GM18861 (cell line): ENCODE data around the gene PLCB1.
"Not testable (repeated sequence)": the region's sequence is repeated elsewhere in the genome, so short reads cannot be mapped to it uniquely, and the experiment has no call there.

ENCODE experiments used
- ATAC-seq: cut with Tn5 transposase; IDR thresholded peaks from one replicate; pipeline ENCODE4 v1.9.1; 2021; ENCODE audit not compliant: unreplicated experiment

The PLCB1 gene

DNA sequence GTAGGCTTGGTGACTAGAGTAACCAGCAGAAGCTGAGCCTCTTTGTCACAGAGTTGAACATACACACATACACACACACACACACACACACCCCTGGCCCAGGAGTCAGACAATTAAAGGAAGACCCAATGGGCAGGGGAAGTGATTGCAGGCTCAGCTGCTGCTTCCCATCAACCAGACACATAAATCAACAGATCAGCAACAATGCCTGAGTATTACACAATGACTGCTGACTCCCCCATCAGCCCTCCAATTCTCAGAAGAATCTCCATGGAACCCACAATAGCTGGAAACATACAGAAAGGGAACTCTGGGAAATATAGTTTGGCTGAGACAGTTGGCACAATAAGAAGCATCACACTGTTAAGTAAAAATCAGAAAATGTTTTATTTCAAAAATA, 666.4 kb downstream of the PLCB1 start:
- no peak for ATAC-seq

DNA sequence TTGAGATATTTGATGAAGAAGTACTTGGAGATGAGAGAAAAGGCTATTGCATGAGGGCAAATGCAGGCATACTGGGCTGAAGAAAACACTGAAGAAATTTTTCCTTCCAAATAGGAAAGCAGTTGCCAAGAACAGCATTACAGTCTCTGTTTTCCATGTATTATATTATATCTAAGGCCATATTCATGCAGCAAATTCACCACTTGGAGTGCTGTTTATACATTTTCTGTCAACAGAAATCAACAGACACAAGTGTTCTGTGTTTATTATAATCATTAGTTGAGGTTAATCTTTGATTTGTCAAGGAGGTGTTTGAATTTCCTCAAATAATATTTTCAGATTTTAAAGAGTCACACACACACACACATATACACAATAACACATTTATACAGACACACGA, 668.0 kb downstream of the PLCB1 start:
- ATAC-seq, result no peak

DNA sequence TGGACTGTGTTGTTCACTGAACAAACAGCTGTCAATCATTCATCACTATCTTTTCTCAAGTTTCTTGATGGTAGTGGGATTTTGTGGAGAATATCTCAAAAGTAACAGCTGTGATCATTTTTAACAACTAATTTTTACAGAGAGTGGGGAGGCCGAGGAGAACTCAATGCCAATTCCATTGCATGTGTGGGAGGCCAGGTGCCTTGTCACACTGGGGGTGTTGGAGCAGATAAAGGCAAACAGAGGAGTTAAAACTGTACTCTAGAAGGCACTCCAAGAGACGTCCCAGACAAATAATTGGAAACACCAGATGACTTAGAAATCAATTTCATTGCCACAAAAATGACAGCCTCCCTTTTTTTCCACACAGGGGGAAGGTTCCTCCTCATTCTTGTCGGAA, 669.6 kb downstream of the PLCB1 start:
- ATAC-seq, result no peak

DNA sequence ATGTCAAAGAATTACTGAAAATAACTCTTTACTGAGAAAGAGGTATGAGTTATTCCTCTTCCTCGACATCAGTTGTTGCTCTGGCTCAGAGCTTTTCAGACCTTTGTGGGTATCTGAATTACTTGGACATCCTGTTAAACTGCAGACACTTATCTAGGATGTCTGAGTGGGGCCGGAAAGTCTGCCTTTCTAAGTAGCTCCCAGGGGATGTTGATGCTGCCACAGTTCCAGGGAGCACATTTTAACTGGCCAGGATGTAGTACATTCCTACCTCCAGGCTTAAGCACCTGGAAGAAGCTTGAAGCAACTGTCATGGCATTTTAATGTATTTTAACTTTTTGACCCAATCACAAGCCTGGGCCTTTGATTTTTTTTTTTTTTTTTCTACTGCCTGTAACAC, 671.0 kb downstream of the PLCB1 start:
- ATAC-seq, result no peak

DNA sequence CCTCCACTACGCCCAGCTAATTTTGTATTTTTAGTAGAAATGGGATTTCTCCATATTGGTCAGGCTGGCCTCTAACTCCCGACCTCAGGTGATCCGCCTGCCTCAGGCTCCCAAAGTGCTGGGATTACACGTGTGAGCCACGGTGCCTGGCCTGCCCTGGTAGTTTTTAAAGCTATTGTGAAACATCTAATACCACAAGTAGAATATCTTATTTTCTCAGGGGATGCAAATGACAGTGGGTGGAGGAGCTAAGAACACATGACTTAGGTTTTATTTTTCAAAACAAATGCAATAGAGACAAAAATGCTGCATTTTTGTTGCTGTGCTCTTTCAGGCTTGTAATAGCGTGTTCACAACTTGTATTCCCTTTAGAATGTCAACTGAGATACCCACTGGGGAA, 671.9 kb downstream of the PLCB1 start:
- ATAC-seq, result no peak

DNA sequence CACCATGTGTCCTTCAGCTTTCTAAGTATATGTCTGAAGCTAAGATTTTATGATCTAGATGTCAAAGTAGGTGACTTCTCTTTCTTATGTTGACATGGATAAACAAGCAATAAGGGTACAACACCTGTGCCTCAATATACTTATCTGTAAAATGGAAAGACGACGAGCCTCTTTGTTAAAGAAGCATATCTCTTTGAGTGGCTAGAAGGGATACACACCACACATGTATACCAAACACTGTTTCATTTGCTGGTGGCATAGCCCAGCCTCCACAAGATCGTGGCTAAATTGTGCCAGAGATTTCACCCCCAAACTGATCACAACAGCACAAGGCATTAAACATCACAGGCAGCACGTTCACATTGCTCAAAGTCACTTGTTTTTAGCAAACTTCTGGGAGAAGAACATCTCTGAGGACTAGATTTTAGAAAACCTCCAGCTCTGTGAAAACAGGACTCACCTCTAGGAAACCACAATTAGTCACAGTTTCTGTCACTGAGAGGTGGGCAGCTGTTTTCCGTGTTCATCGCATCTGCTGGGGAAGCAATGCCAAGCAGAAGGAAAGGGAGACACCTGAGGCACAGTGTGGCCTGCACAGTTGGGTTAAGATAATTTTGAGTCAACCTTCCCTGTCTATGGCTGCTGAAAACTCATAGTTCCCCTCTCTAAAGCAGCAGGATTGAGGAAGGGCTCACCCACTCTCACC, 673.8 kb downstream of the PLCB1 start:
- no peak for ATAC-seq

DNA sequence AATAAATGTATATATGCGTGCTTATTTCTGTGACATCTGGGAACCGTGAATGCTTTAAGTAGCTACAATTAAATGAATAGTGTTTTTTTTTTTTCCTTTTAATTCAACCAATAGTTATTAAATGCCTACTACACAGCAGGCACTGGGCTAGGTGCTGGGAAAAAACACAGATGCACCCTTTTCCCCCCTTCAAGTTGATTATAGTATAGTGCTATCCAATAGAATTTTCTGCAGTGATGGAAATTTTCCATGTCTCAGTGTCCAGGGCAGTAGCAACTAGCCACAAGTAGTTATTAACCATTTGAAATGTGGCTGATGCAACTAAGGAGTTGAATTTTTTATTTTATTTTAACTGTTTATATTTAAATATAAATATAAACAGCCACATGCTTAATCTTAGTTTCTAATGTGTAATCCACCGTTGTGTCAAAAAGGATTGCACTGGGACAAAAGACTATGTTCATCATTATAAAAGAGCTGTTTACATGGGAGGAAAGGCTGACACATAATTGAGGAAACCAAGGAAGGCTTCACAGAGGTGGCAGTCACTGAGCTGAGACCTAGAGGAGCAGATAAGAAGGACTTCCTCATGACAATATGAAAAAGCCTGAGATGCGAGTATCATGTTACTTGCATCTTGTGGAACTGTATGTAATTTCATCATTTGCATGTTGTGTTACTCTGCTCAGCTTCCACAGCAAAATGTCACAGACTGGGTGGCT, 675.6 kb downstream of the PLCB1 start:
- ATAC-seq, result no peak

DNA sequence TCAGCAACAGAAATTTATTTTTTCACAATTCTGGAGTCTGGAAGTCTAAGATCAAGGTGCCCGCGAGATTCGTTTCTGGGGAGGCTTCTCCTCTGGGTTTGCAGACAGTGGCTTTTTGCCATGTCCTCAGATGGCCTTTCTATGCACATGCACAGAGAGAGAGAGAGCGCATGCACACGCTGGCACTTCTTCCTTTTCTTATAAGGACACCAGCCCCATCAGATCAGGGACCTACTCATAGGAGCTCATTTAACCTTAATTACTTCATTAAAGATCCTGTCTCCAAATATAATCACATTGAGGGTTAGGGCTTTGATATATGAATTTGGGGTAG, 676.1 kb downstream of the PLCB1 start:
- no peak for ATAC-seq

DNA sequence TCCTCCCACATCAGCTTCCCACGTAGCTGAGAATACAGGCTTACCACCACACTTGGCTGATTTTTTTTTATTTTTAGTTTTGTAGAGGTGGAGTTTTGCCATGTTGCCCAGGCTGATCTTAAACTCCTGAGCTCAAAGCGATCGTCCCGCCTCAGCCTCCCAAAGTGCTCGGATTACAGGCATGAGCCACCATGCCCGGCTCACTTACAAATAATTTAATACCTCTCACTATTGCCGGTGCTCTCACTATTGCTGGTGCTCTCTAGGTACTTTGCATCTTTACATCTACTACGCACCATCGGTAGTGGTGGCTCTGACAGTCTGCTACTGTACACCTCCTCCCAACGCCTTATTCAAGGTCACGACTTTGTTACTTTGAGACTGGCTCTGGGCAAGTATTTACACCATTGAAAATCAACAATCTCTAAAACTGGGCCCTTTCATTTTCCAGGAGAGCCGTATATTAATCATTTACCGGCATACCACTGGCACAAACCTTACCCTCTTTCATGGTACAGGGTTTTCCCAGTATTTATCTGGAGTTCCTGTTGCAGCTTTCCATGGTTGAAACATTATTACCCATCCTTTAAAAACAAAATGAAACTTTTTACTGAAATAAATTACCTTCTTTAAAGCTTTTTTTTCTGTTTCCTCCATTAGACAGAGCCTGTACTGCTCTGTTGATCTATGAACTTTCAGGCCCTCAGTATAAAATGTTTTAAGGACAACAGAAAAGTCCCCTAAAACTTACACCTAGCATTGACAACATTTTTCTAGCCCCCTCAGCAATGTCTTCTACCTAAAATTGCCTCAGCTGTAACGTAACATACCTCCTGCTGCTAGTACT, 677.3 kb downstream of the PLCB1 start:
- ATAC-seq, result no peak

DNA sequence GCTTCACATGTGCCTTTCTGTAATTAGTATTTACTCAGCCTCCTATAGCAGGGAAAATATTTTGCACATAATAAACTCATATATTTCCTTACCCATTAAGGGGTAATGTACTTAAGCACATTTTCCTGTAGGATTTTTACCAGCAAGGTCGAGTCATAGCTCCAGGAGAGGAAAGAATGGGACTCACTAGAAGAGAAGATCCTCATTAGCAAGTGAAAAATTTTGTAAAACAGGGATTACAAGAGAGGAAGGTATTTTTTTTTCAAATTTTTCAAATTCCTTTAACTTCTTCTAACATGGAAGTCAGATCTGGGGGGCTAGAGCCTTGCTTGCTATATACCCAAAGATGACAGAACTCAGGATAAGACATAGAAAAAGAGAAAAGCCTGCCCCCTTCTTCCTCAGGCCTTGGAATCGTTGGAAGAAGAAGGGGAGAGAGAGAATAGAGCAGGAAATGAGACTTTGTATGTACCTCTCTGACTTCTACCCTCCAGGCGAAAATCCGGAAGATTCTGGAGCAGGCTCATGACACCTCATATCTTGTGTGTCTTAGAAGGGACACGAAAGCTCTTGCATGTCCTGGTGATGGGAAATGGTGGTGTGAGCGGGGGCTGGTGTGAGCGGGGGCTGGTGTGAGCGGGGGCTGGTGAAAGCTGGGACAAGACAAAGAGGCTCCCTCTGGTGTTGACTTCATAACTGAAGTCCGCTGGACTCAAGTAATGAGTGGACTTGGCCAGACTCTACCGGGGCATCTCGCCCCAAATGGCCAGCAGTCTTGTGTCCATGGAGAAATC, 679.9 kb downstream of the PLCB1 start:
- no peak for ATAC-seq

DNA sequence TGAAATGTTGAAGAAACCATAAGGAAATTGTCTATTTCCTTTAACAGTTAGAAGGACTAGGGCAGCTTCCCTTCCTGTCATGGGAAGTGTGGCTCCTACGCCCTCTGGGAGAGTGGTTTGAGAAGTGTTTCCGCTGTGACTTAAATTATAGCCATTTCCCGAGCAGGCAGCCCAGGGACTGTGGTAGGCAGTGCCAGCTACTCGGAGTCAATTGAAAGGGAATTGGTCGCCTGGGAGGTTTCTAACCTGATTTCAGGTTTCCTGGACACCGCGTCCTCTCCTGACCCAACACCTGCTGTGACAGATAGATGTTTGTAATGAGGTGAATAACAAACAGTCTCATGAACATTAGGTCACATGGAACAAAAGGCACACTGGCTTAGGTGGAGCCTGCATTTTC, 680.8 kb downstream of the PLCB1 start:
- no peak for ATAC-seq

DNA sequence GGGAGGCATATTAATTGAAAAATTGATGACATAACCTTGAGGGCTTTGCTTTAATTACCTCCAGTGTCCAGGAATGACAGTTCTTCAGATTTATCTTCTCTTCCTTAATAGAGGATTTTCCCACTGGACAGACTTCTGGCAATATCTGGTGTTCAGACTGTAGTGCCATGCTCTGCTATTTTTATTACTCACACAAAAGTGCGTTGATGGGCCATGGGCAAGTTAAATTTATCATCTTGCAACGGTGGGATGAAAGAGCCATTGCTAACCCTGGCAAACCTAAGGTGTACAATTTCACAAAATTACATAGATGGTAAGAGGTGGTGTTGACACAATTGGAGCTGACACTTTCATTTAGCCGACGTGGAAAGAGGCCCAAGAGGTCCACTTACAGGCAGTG, 683.1 kb downstream of the PLCB1 start:
- no peak for ATAC-seq

DNA sequence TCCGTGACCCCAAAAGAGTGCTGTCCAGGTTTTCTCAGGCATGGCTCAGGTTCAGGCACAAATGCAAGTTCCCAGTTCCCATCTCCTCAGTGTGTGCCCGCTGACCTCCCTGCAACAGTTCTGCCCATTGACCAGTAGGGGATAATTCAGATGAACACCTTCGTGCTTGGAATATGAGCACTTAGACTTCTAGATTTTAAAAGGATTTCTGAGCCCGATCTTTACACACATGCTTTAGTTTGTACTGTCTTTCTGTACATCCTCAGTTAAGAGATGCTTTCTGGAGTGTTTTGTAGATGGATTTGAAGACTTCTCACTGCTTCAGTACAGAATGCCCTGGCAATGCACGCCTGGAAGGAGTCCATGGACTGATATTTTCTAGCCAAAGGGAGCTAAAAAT, 697.2 kb downstream of the PLCB1 start:
- ATAC-seq, result no peak

DNA sequence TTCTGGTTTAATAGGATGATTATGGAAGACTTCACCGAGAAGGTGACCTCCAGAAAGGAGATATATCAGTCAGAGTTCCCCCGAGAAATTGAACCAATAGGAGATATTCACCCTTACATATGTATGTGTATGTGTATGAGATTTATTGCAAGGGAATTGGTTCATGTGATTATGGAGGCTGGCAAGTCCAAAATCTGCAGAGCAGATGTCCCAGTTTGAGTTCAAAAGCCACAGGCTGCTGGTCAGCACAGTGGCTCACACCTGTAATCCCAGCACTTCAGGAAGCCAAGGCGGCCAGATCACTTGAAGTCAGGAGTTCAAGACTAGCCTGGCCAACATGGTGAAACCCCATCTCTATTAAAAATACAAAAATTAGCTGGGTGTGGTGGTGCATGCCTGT, 702.2 kb downstream of the PLCB1 start:
- ATAC-seq, result not testable (repeated sequence)

DNA sequence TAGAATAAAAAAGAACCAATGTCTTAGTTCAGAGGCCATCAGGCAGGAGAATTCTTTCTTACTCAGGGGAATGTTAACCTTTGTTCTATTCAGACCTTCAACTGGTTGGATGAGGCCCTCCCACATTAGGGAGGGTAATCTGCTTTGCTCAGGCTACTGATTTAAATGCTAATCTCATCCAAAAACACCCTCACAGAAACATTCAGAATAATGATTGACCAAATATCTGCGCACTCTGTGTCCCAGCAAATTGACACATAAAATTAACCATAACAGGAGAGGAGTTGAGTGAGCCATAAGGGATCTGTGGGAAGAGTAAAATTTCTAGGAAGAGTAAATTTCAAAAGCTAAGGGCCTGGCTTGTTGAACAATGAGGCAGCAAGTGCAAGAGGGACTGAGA, 702.8 kb downstream of the PLCB1 start:
- ATAC-seq, result no peak

DNA sequence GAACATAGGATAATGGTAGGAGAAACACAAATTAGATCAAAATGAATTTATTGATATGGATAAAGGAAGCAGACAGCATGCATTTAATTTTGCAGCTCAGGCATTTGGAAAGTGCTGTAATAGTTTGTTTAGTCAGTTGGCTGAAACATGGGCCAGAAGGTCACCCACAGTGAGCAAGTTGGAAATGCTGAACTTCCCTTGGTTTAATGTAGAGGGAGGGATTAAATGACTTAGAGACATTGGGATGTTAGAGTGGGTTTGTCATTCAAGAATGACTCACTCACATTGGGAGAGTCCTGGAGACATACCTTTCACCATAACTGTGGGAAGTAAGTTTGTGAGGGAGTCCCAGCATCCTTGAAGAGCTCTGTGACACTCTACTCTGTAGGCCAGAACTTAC, 705.3 kb downstream of the PLCB1 start:
- ATAC-seq, result no peak

DNA sequence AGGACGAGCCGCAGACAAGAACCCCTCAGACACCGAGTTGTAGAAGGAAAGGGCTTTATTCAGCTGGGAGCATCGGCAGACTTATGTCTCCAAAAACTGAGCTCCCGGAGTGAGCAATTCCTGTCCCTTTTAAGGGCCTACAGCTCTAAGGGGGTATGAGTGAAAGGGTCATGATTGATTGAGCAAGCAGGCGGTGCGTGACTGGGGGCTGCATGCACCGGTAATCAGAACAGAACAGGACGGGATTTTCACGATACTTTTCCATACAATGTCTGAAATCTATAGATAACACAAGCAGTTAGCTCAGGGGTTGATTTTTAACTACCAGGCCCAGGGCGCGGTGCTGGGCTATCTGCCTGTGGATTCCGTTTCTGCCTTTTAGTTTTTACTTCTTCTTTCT, 710.5 kb downstream of the PLCB1 start:
- ATAC-seq, result no peak

DNA sequence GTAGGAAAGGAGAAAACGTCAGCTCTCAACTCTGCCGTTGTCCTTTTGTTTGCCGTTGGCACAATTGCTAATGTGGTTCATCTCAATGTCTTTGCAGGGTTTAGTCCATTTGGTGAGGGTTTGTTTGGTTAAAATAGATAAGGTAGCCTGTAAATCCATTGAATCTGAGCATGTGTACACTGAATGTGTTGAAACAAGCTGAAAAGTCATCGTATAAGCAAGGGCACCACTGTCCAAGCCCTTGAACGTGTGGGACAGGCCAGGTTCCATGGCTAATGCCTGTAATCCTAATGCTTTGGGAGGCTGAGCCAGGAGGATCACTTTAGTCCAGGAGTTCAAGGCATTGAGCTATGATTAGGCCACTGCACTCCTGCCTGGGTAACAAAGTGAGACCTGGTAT, 712.1 kb downstream of the PLCB1 start:
- ATAC-seq, result no peak

DNA sequence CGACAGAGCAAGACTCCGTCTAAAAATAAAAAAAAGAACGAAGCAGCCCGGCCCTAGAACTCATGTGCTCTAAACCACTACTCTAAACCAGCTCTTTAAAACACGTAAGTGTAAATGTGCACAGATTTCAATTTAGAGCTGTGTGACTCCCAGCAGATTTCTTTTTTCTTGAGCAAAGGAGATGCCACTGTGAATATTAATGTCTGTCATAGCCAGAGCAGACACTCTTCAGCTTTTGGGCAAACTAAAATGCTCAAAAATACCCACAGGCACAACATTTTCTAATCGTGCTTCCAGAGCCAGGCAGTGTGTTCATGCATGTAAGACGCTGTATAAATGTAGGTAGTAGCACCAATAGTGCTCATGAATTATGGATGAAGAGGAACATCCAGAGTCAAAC, 717.9 kb downstream of the PLCB1 start:
- ATAC-seq, result no peak

DNA sequence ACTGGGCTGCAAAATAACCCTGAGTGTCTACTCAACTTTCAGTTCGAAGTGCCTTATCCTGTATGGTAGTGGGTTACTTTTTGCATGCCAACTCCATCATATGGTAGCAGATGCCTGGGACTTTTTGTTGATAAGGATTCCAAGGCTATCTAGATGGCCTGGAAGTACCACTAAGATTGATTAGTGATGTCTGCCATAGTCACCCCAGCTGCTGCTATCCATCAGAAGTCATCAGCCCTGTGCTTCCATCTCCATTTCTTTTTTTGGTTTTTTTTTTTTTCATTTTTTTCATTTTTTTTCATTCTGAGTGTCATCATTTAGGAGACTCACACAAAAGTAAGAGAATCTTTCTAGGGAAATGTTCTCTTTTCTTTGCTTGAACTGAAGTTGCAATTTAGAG, 719.4 kb downstream of the PLCB1 start:
- no peak for ATAC-seq

DNA sequence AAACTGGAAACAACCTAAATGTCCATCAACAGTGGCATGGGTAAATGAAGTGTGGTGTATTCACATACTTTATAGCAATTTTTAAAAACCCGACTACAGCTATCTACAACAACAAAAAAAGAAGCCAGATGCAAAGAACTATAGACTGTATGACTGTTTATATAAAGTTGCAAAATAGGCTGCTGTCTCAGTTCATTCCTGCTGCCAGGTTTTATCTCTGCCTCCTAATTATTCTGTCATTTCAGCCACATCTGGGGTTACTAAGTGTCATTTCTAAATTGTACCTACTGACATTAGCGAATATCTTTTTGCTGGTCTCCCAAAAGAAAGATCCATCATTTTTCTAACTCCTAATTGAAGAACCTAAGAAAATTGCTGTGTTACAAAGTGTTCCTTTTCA, 719.9 kb downstream of the PLCB1 start:
- not testable (repeated sequence) for ATAC-seq
